Stomach smooth muscle (tissue), 2 donors: ENCODE measurements around the gene RUNX1.

Experiments
- H3K27ac ChIP-seq: one replicate; pipeline ENCODE4 v1.7.0; 2013; ENCODE audit warnings: mild to moderate bottlenecking, low read length, inconsistent platforms
- H3K27me3 ChIP-seq, 2 donors: one replicate each; pipeline ENCODE4 v1.7.0; 2013; ENCODE audit warnings: low read length in 2 of 2; ENCODE audit not compliant: insufficient read depth in 2 of 2, control insufficient read depth in 1 of 2
- H3K36me3 ChIP-seq, 2 donors: one replicate each; pipeline ENCODE4 v1.7.0; 2013; ENCODE audit warnings: low read length in 2 of 2; ENCODE audit not compliant: control insufficient read depth in 2 of 2, insufficient read depth in 2 of 2
- H3K4me1 ChIP-seq: one replicate; pipeline ENCODE4 v1.7.0; 2013; ENCODE audit warnings: low read length; ENCODE audit not compliant: control insufficient read depth, insufficient read depth
- H3K4me3 ChIP-seq, 2 donors: one replicate each; pipeline ENCODE4 v1.7.0; 2013; ENCODE audit warnings: low read length in 2 of 2
- H3K9ac ChIP-seq, 2 donors: one replicate each; pipeline ENCODE4 v1.7.0; 2013; ENCODE audit warnings: low read length in 2 of 2, mild to moderate bottlenecking in 1 of 2
- H3K9me3 ChIP-seq, 2 donors: one replicate each; pipeline ENCODE4 v1.7.0; 2013; ENCODE audit warnings: low read length in 2 of 2; ENCODE audit not compliant: control insufficient read depth in 2 of 2
- donor health status: healthy.
- donor health status: Pancreatic carcinoma.

RUNX1 gene

DNA sequence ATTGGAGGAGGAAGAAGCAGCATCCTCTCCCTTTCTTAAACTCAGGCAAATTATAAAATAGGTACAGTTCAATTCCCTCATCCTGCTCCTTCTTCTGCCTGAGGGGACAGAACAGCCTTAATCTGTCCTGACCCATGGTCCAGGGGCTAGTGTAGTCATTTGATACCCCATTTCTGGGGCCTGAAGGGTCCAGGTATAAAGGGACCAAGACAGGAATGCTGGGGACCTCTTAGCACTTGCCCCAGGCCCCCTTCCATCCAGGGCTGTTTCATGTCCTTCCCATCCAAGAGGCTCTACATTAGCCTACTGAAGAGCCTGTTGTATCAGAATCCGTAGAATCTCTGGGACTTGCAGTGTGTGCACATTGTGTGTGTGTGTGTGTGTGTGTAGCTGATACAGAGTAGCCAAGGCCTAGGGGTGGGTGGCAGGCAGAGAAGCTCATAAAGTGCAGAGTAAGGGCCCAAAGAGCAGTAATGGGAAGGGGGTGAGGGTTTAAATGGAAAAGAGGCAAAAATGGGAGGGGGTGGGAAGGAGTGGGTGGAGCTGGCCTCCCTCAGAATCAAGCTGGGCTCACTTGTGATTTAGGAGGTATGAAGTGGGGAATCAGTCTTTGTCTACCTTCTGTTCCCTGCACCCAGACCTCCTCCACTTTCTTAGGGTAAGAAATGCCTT is 32.4 kb downstream of the RUNX1 start:
- no peaks in the 10 kb centered on the region for H3K36me3 ChIP-seq
- H3K9ac ChIP-seq = no peak overlapping the region
- no peaks in the 10 kb centered on the region for H3K27me3 ChIP-seq
- H3K27ac ChIP-seq = no peak overlapping the region
- H3K9me3 ChIP-seq = no peaks in the 10 kb centered on the region
- H3K4me1 ChIP-seq = peaks cover 3% of the 10 kb centered on the region
- no peak overlapping the region for H3K4me3 ChIP-seq

DNA sequence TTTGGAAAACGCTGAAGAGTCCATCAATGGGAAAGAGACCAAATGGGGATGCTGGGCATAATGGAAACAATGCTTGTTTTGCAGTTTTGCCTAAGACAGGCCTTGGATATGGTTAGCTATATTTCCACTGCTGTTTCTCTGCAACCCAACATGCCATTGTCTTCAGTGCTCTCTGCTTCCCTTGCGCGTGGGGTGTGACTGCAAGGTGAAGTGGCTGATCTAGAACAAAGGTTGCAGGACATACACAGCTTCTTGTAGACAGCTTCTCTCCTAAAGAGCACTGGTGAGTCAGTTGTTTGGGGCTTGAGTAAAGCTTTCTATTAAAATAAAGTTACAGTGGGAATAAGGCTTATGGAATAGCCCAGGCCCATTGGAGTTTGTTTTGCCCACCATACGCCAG is 33.0 kb downstream of the RUNX1 start:
- no peak overlapping the region for H3K27ac ChIP-seq
- no peak overlapping the region for H3K9ac ChIP-seq
- no peaks in the 10 kb centered on the region for H3K9me3 ChIP-seq
- H3K4me1 ChIP-seq = no peaks in the 10 kb centered on the region
- H3K36me3 ChIP-seq = no peaks in the 10 kb centered on the region
- H3K4me3 ChIP-seq = no peak overlapping the region
- H3K27me3 ChIP-seq = no peaks in the 10 kb centered on the region

DNA sequence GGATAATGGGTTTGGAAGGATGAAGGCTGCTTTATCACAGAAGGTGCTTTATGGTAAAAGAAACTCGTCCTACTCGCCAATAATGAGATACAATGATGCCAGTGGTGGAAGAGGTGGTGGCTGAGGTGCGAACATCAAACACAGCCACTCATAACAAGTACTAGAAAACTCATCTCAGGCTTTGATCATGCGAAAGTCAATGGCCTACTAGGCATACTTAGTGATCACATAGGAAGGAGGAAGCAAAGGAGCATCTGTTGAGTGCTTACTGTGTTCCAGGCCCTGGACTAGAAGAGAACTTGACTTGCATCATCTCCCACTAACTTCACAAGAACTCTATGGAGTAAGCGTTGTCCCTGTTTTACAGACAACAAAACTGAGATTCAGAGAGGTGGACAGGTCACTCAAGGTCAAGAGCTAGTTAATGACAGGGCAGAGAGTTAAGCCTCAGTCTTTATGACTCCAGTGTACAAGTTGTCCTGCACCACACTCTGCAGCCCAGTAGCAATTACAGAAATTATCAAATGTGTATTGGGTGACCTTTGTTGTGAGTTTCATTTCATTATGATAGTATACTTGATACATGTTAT is 33.6 kb downstream of the RUNX1 start:
- no peak overlapping the region for H3K27ac ChIP-seq
- no peaks in the 10 kb centered on the region for H3K9me3 ChIP-seq
- no peaks in the 10 kb centered on the region for H3K27me3 ChIP-seq
- H3K36me3 ChIP-seq = no peaks in the 10 kb centered on the region
- H3K4me3 ChIP-seq = no peak overlapping the region
- no peak overlapping the region for H3K9ac ChIP-seq
- H3K4me1 ChIP-seq = no peaks in the 10 kb centered on the region

DNA sequence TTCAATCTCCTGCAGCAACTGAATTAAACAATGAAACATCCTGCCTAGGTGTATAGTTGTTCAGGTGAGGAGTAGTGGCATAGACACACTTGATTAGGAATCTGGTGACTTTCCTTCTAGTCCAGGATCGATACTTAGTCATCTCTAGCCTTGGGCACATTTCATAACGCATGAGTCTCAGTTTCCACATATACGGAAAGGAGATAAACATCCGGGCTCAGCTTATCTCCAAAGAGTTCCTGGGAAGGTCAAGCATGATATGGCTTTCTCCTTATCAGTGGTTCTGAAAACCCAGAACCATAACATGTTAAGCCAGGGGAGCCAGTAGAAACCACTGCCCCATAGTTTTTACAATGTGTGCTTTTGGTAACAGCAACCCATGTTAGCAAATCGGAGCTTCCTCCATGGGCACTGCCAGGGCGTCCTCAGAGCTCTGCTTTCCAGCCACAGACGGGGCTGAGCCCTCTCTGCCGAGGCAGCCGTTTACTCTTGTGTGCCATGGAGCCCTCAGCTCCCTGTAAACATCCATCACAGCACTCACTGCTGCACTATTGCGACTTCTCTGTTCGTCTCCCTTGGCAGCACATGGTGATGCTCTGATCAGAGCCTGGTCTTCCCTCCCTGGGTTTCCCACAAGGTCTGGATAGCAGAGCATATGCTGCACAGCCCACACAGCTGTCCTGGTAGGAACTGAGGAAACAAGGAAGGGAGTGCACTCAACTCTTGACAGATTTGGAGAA is 34.6 kb downstream of the RUNX1 start:
- Histone ChIP-seq H3K9ac (no peak overlapping the region), H3K27me3 (no peaks in the 10 kb centered on the region), H3K4me3 (no peak overlapping the region), H3K27ac (no peak overlapping the region), H3K36me3 (no peaks in the 10 kb centered on the region), H3K9me3 (no peaks in the 10 kb centered on the region), H3K4me1 (no peaks in the 10 kb centered on the region)

DNA sequence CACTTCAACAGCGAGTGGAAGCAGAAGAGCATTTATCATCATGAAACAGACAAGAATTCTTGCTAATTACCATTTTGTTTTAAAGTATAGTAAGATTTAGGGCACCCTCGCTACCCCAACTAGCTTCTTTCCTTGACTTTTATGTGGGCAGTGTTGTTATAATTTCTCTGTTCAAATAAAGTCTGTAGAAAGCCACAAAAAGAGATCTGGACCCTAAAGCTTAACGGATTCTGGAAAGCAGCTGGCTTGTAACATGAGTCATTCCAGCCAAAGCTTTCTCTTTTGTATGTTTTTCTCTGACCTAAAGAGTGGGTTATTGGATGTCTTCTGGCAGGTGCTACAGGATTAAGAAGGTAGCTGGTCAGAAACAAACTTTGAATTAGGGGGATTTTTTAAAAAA is 37.4 kb downstream of the RUNX1 start:
- no peaks in the 10 kb centered on the region for H3K9me3 ChIP-seq
- no peaks in the 10 kb centered on the region for H3K4me1 ChIP-seq
- no peaks in the 10 kb centered on the region for H3K36me3 ChIP-seq
- H3K4me3 ChIP-seq = no peak overlapping the region
- H3K27ac ChIP-seq = no peak overlapping the region
- H3K9ac ChIP-seq = no peak overlapping the region
- H3K27me3 ChIP-seq = no peaks in the 10 kb centered on the region

DNA sequence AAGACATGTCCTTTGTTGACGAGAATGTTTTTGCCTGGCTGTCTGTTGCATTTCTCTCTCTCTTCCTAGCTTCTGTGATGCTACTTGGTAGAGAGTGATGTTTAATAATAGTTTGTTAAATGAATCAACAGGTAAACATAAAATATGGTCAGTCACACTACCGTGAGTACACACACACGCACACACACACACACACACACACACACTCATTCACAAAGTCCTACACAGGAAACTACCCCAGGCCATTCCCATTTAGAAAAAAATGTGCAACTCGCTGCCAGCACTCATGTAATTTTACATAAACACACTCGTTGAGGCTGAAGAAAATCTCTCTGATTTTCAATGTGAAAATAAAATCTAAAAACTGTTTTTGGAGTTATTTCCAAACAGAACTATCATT is 38.7 kb downstream of the RUNX1 start:
- H3K9ac ChIP-seq = no peak overlapping the region
- H3K36me3 ChIP-seq = no peaks in the 10 kb centered on the region
- H3K4me3 ChIP-seq = no peak overlapping the region
- H3K27me3 ChIP-seq = no peaks in the 10 kb centered on the region
- H3K9me3 ChIP-seq = no peaks in the 10 kb centered on the region
- H3K4me1 ChIP-seq = no peaks in the 10 kb centered on the region
- no peak overlapping the region for H3K27ac ChIP-seq

DNA sequence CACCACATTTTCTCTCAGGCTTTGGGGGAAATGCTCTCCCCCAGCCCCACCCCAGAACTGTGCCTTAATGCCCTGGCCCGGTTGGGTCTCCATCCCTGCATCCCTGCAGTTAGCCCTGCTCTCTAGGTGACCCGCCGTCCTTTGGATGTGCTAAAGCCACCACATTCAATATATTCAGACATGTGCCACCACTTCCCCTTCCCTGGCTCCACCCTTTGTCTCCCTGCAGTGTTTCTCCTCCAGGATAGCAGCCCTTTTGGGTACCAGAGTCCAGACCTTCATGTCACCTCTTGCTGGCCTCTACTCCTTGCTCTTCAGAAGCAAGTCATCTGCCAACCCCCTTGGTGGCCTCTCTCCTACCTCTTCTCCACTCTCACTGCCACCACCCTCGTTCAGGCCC is 41.8 kb downstream of the RUNX1 start:
- Histone ChIP-seq H3K27ac (no peak overlapping the region), H3K4me1 (no peaks in the 10 kb centered on the region), H3K4me3 (no peak overlapping the region), H3K9ac (no peak overlapping the region), H3K27me3 (no peaks in the 10 kb centered on the region), H3K36me3 (no peaks in the 10 kb centered on the region), H3K9me3 (no peaks in the 10 kb centered on the region)

DNA sequence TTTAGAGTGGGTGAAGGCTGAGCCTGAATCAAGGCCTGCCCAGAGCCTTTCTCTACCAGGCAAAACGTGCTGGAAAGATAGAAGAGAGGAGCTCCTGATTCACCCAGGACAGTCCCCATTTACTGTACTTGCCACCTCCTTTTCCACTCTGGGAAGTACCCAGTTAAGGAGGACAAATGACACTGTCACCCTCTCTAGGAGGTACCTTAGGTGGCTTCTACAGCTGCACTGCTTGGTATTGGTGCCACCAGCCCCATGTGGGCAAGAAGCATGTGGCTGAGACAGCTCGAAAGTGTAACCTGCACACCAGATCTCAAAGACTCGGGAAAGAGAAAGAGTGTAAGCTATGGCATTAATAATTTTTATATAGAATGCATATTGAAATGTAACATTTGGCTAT is 42.3 kb downstream of the RUNX1 start:
- Histone ChIP-seq H3K4me3 (no peak overlapping the region), H3K9me3 (no peaks in the 10 kb centered on the region), H3K4me1 (no peaks in the 10 kb centered on the region), H3K9ac (no peak overlapping the region), H3K27ac (no peak overlapping the region), H3K36me3 (no peaks in the 10 kb centered on the region), H3K27me3 (no peaks in the 10 kb centered on the region)

DNA sequence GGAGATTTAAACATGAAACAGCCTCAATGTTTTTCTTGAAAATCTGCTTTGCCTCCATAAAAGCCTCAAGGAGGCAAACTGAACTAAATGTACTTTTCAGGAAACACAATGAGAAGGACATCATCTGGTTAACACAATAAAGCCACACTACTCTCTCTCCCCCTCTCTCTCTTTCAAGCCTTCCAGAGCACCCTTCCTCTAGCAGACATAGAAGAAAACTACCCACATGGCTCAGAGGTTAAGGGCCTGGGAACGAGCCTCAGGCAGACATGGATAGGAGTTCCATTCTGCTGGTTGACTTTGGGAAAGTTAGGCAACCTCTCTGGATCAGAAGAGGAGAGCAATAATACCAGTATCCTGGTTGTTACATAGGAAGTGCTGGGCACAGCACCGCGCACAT is 42.9 kb downstream of the RUNX1 start:
- H3K27ac ChIP-seq = no peak overlapping the region
- no peaks in the 10 kb centered on the region for H3K36me3 ChIP-seq
- no peaks in the 10 kb centered on the region for H3K9me3 ChIP-seq

DNA sequence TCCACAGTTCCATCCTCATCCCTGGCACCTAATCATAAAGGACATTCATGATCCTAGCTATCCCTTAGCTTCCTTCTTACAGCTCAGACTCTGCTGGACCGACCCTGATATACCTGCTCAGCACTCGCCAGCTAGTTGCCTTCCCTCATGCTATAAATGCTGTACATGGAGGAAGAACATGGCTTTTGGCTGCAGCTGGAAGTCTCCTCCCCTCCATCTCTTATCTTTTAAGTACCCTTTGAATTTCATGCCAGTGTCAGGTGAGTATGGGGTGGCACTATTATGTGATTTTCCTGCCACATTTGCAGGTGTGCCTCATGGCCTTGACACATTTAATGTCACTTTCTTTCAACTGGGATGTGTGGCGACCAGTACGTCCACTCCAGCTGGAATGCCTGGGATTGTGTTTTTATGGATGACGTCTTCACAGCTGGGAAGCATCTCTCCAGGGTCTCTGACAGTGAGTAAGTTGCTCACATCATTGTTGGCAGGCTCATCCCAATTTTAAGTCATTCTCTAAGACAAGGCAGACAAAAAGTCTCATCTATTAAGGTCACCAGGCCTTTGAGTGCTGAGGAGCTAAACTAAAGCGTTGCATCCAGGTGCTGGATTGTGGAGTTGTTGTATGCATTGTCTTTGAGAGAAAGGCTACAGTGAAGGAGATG is 43.4 kb downstream of the RUNX1 start:
- H3K36me3 ChIP-seq = no peaks in the 10 kb centered on the region
- H3K9ac ChIP-seq = no peak overlapping the region
- H3K9me3 ChIP-seq = no peaks in the 10 kb centered on the region
- H3K4me1 ChIP-seq = no peaks in the 10 kb centered on the region
- H3K27me3 ChIP-seq = no peaks in the 10 kb centered on the region
- no peak overlapping the region for H3K27ac ChIP-seq
- H3K4me3 ChIP-seq = no peak overlapping the region

More for the DNA sequence above, 42.9 kb downstream of the RUNX1 start:
- Histone ChIP-seq H3K9ac (no peak overlapping the region), H3K27me3 (no peaks in the 10 kb centered on the region), H3K4me3 (no peak overlapping the region), H3K4me1 (no peaks in the 10 kb centered on the region)
